GM18870 (cell line): ENCODE data around the gene TP53TG3.
"Not testable (repeated sequence)": the region's sequence is repeated elsewhere in the genome, so short reads cannot be mapped to it uniquely, and the experiment has no call there.

Experiments used
- ATAC-seq: cut with Tn5 transposase; IDR thresholded peaks from one replicate; pipeline ENCODE4 v1.9.1; 2021; ENCODE audit warnings: moderate library complexity; ENCODE audit not compliant: unreplicated experiment

Gene TP53TG3

GRCh38 chr16:32676065-32676464, at the start of gene TP53TG3:
Gene TP53TG3 (minus strand): TSS chr16:32676165. CDS start chr16:32676097, 68 bp downstream.
- ATAC-seq = not testable (repeated sequence)

- not testable (repeated sequence) for ATAC-seq
These were observed 25.1 kb downstream of the TP53TG3 start for GRCh38 chr16:32650876-32651275.

- not testable (repeated sequence) for ATAC-seq
These were observed 28.4 kb downstream of the TP53TG3 start for GRCh38 chr16:32647562-32647961.

- not testable (repeated sequence) for ATAC-seq
These were observed 29.2 kb downstream of the TP53TG3 start for GRCh38 chr16:32646780-32647179.

- ATAC-seq = not testable (repeated sequence)
These were observed 29.8 kb downstream of the TP53TG3 start for GRCh38 chr16:32646177-32646576.

GRCh38 chr16:32645278-32645908, 30.6 kb downstream of the TP53TG3 start:
- ATAC-seq = not testable (repeated sequence)

GRCh38 chr16:32644715-32645114, 31.2 kb downstream of the TP53TG3 start:
- not testable (repeated sequence) for ATAC-seq

- ATAC-seq = not testable (repeated sequence)
These were observed 38.4 kb downstream of the TP53TG3 start for GRCh38 chr16:32637614-32638013.

- not testable (repeated sequence) for ATAC-seq
These were observed 43.9 kb downstream of the TP53TG3 start for GRCh38 chr16:32632096-32632495.
